Stimulated activated CD4-positive, alpha-beta T cell treated with anti-CD3 and anti-CD28 coated beads, Interleukin-4, amount 100 ng/mL, for 48 hours (primary cell): ENCODE data around the gene SDCCAG8.
A peak's percentile ranks its signal among the peaks of the same experiment; 100 is the strongest.

ENCODE experiments used
- DNase-seq, 2 donors: peaks; one replicate each; pipeline ENCODE4 v3.0.0-alpha.2; 2020; ENCODE audit warnings: low read depth in 2 of 2

Gene SDCCAG8

DNA sequence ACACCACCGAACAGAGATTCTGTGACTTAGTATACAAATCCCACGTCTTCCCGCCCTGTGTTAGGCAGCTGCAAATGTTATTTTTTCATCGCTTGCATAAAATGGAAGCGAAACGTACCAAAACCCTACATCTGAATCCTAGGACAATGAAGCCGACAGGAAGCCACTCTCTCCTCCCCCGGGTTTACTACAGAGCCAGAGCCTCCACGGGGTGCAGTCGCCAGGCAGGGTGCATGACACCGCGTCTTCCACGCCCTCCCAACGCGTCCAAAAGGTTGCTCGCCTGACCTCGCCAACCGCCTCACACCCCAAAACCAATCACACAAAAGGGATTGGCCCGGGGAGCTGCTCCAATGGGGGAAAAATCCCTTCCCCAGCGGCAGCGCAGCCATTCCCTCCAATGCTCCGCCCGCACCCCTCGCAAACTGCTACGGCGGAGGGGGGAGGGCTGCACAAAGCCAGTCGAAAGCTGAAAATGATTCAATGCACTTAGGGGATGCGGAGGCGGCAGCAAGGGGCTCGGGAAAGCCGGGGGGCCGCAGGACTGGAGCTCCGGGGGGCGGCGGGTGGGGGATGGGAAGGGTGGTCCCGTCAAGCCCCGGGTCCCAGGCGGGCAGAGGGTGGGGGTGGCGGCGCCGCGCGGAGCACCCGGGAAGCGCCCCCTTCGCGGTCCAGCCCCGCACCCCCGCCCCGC is 1.5 kb upstream of the SDCCAG8 start:
- DNase-seq, result peak; percentile 60 to 61

DNA sequence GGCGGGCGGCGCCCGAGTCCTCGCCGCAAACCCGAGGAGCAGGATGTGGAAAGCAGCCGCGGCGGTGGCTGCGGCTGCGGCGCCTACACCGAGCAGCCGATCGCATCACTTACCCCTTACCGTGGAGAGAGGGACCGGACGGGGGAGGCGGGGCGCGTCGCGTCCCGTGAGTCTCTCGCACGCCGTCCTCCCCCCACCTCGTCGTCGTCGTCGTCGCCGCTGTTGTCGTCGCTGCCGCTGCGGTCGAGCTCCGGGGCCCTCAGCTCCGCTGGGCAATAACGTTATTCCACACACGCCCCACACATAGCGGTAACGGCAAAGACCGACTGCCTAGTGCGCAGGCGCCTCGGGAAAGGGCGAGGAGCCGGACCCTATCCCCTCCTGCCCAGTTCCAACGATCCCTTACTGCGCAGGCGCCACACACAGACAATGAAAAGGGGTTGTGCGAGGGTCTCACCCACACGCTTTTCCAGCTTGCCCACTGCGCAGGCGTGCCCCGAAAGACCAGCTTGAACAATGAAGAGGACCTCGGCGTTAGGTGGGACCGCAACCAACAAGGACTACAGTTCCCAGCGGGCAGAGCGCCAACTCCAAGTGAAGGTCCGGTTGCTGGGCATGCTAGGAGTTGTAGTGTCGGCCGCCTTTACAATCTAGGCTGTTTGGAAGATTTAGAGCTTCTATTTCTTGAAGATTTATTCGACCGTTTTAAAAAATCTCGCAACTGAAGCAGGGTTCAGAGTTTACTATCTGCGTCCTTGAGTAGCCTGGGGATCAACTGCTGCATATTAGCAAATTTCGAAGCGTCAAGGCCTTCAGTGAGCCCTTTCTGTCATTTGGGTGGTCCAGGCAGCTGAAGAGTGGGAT is 682 bp upstream of the SDCCAG8 start, which contains the start of gene CEP170:
Gene CEP170, minus strand, starts transcription at position 355 of the 864 bp plus-strand sequence. CDS start 30,001 bp downstream, outside the sequence.
- DNase-seq, result peak; percentile 80 to 84

GRCh38 chr1:243256590-243256989 is 749 bp downstream of the SDCCAG8 start:
- DNase-seq, result no peak

GRCh38 chr1:243257189-243257588 is 1.3 kb downstream of the SDCCAG8 start:
- DNase-seq, result no peak

- DNase-seq, result no peak
These were observed 2.9 kb downstream of the SDCCAG8 start for GRCh38 chr1:243258731-243259130.

GRCh38 chr1:243260221-243260880 is 4.5 kb downstream of the SDCCAG8 start:
- DNase-seq, result no peak

DNA sequence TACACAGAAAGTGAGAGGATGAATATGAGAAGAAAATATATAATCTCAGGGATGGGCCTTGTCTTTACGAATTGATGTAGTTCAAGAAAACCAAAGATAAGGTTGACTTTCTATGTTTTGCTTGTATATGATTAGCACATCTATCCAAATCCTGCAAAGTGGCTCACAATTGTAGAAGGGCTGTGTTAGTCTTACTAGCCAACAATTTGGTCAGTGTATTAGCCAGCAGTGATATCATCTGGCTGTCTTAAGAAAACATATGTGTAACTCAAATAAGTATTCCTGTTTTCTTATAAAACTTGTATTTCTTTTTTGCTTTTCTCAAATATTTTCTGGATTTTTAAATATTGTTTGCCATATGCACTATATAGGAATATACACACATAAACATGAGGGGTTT is 5.5 kb downstream of the SDCCAG8 start:
- no peak for DNase-seq

- no peak for DNase-seq
These were observed 8.9 kb downstream of the SDCCAG8 start for GRCh38 chr1:243264717-243265116.

DNA sequence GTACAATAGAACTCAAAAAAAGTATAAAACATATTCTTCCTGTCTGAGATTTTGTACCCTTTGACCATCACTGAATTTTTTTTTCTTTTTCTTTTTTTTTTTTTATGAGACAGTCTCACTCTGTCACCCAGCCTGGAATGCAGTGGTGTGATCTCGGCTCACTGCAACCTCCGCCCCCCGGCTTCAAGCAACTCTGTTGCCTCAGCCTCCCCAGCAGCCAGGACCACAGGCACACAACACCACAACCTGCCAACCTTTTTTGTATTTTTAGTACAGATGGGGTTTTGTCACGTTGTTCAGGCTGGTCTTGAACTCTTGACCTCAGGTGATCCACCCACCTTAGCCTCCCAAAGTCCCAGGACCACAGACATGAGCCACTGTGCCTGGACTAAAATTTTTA is 10.4 kb downstream of the SDCCAG8 start:
- DNase-seq, result no peak

DNA sequence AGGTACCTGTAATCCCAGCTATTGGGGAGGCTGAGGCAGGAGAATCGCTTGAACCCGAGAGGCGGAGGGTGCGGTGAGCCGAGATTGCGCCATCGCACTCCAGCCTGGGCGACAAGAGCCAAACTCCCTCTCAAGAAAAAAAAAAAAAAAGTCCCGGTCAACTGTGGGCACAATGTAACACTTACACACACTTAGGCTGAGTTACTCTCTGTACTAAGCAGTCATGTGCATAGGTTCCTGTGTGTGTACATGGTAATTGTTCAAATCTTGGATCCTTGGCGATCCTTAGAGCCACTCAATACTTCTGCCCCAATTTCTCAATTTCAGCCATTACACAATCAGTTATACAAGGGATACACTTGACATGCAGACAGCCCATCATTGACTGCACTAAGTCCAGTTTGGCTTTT is 11.6 kb downstream of the SDCCAG8 start:
- DNase-seq, result no peak

GRCh38 chr1:243267914-243268653 is 12.2 kb downstream of the SDCCAG8 start:
- DNase-seq, result no peak

DNA sequence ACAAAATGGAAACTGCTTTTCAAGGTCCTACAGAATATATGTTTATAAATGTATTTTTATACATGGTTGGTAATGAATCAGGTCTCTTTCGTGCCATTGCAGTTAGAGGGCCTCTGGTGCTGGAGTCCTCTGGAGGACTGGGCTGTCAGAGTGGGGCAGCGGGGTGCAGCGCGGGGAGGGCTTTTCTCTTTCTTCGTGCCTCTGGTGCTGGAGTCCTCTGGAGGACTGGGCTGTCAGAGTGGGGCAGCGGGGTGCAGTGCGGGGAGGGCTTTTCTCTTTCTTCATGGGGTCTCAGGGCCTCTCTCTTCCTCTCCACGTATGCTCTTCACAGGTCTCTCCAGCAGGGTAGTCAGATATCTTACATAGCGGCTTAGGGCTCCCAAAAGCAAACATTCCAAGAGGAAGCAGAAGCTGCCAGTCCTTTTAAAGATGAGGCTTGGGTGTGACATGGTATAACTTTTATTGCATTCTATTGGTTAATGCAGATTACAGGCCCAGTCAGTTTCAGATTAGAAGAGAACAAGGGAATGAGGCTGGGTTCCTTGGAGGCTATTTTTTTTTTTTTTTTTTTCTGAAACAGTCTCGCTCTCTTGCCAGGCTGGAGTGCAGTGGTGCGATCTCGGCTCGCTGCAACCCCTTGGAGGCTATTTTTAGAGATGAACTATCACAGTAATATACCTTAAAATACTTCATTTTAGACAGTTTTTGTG is 13.1 kb downstream of the SDCCAG8 start:
- no peak for DNase-seq

DNA sequence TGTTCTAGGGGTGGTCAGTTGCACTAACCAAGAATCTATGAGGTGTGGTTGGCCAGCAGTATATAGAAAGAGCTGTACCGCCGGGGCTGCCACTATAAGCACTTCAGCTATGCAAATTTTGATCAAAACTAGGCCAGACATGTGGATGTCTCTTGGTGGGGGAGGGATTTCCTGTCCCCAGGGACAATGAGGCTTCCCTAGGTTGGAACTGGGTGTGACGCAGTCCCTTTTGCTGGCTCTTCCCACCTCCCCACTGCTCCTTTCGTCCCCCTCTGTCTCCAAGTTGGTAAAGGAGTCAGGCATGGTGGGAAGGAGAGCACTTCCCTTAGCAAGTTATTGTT is 13.6 kb downstream of the SDCCAG8 start:
- DNase-seq, result no peak

GRCh38 chr1:243270097-243270864 is 14.4 kb downstream of the SDCCAG8 start:
- no peak for DNase-seq

DNA sequence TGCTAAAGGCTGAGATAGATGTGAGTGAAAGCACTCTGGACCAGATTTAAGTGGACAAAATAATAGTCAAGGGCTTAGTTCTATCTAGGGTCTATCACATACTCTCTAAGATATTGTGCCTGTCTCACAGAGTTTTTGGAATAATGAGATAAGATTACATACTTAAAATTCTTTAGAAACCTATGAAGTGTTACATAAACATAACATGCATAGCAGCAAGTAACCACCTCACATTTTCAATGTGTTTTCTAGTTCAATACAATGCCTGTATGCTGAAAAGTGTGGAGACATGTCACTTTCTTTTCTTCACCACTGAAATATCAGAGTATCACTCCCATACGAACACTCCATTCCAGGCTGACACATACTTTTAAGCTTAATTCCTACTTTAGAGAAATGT is 16.2 kb downstream of the SDCCAG8 start:
- no peak for DNase-seq

DNA sequence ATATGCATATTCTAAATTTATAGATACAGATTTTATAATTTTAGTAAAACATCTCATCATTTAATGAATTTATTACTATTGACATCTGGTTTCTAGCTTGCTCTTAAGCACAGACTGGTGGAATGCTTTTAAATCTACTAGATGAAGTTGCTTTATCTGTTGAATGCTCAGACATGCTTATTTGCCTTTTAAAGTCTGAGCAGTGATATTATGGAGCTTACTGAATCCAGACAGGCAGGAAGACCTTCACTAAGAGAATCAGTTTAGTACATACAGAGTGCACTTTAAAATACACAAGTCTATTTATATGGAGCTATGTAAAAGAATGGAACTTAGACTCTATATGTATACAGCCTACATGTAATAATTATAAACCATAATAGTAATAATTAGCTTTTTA is 16.6 kb downstream of the SDCCAG8 start:
- no peak for DNase-seq

DNA sequence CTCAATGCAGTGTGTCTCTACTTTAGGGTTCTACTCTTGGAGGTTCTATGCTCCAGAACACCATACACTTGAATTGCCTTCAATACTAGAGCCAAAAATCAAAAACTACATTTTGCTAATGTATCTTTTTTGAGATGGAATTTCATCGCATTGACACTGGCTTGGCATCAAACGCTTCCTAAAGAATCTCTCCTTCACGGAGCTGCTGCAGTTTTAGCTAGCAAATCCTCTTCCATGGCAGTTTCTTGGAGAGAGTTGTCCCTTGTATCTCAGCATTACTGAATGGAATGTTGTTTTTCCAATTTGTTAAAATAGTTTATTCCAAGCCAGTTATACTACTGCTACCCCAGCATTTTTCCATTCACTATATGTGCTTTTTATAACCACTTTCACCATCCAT is 17.7 kb downstream of the SDCCAG8 start:
- DNase-seq, result no peak

- no peak for DNase-seq
These were observed 18.1 kb downstream of the SDCCAG8 start for GRCh38 chr1:243273945-243274344.

DNA sequence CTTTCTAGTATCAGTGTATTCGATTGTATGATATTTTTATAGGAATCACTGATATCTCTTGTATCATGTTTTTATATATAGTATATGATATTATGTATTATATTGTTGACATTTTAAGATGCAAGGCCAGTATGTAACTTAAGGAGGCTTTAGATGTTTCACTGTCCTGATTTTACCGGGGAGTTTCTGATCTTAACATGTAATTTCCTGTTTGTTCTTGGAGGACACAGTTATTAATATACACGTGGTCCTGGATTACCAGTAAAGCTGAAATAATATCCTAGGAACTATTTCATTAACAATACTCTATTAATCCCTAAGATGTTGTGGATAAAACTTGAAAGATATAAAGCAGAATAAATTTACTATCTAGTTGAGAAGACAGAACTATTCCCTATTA is 19.5 kb downstream of the SDCCAG8 start:
- no peak for DNase-seq

- no peak for DNase-seq
These were observed 24.8 kb downstream of the SDCCAG8 start for GRCh38 chr1:243280571-243281129.
